HG02610 (cell line): ENCODE data around the gene CD109.

ENCODE experiments used
- ATAC-seq: cut with Tn5 transposase; IDR thresholded peaks from one replicate; pipeline ENCODE4 v1.9.1; 2021; ENCODE audit warnings: mild to moderate bottlenecking, moderate library complexity; ENCODE audit not compliant: unreplicated experiment

CD109 gene

DNA sequence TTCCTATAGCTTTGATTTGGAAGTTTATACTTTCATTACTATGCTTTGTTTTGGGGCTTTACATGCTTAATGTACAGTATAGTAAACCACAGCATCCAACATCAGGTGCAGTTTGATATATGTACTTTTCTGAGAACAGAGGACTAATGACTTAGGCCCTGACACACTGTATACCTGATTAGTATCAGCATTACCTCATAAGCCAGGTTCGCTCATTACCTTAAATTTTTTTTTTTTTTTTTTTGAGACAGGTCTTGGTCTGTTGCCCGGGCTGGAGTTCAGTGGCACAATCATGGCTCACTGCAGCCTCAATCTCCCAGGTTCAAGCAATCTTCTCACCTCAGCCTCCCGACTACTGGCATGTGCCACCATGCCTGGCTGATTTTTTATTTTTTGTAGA, 28.4 kb downstream of the CD109 start:
- ATAC-seq = no peak

DNA sequence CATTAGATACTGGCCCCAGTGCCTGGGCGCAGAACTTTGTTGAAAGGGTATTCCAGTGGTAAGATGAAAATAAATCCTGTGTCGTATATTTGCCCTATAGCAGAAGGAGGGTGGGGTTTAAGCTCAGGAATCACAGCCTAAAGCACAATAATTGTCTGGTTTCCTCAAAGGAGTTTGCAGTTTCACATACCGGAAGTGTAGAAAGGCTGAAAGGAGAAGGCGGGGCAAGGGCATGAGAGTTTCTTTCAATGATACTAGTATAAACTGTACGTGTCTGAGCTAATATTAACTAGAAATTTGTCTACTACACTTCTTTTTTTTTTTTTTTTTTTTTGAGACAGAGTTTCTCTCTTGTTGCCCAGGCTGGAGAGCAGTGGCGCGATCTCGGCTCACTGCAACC, 29.2 kb downstream of the CD109 start:
- peak; percentile 19 for ATAC-seq

DNA sequence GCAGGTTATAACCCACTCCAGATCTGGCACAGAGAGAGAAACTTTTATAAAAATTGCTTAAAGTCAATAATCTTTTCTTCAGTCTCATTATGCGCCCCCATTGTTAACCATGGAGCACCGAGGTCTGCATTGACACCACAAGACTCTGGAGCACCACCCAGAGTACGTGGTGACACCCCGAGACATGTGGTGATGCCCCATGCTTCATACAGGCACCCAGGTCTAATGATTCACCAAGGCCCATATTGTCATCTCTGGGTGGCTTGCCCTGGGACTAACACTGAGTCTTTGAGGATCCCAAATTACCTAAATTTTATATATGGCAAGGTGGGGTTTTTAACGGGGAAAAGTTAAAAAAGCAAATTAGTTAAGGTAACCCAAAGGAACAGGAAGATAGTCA, 31.1 kb downstream of the CD109 start:
- ATAC-seq = no peak

DNA sequence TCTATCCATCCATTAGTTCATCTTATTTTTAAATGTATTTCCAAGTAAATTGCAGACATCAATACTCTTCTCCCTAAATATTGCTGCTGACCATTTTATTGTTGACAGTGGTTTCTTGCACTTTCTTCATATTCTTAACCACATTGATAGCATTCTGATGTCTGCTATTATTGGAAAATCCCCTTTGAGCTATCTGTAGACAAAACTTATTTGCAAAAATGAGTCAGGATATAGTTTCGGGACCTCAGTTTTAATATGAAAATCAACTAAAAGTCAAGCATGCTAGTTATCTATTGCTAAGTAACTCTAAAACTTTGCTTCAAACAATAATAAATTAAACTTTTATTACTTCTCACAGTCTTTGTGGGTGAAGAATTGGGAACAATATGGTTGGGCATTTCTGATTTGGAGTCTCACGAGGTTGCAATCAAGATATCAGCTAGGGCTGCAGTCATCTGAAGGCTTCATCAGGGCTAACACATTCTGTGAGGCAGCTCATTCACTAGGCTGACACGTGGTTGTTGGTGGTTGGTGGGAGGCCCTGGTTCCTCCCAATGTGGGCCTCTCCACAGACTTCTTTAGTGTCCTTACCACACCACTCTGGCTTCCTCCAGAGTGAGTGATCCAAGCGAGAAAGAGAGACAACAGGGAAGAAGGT, 32.7 kb downstream of the CD109 start:
- ATAC-seq = peak; percentile 83

DNA sequence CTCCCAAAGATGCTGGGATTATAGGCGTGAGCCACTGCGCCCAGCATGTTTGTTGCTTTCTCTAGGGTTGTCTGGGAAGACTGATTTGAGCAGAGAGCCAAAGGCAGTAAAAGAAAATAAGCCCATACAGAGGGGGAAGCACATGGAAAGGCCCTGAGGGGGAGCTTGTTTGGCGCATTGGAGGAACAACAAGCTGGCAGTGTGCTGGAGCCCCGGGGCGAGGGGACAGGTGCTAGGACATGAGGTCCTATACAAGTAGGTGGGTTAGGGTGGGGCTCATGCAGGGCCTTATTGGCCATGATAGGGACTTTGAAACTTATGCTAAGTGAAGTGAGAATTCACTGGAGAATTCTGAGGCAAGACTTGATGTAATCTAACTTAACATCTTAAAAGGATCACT, 35.3 kb downstream of the CD109 start:
- no peak for ATAC-seq

DNA sequence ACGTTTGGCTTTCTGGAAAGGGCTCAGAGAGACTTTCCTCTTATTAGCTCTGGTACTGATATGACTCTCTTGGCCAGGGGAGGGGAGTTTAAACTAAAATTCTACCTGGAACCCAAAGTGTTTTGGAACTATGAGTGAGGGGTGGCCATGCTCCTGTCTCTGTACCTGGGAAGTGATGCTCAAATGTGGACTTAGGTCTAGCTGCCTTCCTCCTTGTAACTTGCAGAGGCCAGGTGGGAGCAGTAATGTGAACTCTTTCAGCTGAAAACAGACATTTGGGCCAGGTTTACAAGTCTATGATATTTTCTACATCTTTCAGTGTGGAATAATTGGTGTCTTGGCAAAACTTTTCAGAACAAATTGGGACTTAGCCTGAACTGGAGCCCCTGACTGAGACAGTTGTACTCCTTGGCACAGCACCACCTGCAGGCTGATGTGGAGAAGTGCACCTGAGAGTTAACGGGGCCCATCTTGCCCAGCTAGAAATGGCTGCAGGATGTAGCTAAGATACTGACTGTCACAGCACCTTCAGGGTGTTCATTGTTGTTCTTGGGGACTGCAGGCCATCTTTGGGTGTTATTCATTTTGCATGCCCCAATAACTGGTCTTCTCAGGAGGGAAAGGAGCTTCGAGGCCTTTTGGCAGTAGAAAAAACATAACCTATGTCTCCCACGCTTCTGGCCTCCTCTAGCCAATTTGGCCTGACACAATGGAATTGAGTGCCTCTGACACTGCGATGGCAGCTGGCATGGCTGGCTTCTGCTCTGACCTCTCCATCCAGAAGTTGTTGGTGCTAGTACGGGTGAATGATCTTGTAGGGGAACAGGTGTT, 37.1 kb downstream of the CD109 start:
- peak; percentile 46 for ATAC-seq

DNA sequence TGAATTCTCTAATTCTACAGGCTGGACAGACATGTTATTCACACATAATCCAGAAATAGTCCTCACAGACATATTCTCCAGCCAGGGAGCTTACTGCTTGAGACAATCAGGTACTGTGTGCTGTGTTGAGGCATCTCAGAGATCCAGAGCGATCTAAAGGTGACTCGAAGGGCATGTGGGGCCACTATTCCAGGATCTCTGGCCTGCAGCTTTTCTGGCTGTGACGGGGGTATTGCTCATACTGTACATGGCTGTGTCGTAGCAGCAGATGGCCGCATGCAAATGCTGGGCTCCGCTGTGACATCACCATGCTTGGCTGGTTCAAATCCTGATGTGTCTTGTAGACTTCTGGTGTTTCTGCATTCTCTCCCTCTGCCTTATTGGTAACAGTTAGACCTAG, 37.8 kb downstream of the CD109 start:
- no peak for ATAC-seq

DNA sequence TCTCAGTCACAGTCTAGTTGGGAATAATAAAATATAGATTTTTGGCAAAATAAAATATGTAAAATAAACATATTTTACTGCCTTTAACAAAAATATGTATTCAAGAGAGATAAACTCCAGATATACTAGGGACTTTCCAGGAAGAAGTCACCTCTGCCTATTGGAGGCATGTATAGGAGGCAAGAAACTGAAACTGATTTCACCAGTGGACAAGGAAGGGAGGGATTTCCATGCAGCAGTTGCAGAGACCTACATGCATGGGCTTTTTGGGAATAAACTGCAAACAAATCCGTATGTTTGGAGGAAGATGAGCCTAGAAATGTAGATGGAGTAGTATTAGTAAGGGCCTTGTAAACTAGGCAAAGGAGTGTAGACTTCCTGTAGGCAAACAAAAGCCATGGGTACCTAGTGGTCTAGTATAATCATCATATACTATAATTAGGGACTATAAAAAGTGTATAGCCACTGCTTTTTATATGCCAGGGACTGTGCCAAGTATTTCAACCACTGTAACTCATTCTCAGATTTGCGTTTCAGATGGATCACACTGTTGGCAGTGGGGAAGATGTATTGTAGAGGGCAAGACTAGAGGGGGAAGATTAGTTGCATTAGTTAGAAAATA, 38.9 kb downstream of the CD109 start:
- no peak for ATAC-seq

DNA sequence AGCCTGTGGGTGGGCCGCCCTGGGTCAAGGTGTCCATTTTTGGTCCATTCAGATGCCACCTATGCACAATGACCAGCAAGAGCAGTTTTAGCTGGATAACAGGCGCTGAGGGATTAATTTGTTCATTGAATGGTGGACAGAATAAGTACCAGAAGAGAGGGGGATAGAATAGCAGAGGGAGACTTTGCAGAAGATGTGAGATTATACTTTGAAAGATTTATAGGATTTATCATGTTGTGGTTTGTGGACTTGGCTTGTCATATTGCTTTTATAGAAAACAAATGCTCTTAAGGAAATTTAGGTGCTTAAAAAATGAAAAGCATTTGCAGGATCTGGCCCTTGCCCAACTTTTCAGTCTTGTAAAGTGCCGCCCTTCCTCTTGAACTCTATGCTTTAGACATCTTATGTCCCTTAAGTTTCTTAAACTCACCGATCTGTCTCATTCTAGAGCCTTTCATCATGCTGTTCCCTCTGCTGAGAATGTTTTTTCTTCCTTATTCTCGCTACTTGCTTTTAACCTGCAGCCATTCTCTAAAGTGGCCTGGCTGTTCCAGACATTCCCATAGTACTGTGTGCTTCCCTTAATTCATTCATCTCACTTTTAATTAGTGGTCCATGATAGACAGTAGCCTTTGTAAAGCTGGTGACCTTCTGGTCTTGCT, 42.5 kb downstream of the CD109 start:
- no peak for ATAC-seq

DNA sequence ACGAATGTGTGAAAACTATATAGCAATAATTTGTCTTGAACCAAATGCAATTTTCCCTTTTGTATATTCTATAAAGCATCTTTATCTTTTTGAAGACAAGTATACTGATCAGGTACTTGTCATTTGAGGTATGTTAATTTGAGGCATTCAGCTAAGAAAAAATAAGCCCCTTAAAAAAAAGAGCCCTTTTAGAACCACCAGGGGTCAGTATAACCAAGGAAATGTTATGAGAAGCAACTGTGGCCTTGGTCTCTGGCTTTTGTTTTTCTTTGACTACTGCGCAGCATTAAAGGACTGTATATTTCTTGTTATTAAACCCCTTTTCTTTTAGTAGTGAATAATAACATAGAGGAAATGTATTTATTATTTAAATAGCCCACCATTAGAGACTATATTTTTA, 43.1 kb downstream of the CD109 start:
- peak; percentile 48 for ATAC-seq

DNA sequence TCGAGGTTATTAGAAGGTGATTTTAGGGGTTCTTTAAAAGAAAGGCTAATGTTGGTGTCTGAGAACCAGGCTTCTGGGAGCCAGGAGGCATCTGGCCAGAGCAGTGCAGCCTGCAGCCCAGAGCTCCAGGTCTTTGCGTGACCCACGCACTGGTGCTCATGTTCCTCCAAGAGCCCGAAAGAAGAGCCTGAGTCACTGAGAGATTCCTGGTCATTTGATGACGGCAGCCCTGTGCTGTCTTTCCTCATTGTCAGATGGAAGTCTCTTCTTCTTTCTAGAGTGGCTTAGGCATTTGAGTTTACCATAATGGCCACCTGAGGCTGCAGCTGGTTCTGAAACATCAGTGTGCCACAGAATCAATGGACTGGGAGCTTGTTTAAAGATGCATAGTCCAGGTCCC, 46.4 kb downstream of the CD109 start:
- ATAC-seq = no peak

DNA sequence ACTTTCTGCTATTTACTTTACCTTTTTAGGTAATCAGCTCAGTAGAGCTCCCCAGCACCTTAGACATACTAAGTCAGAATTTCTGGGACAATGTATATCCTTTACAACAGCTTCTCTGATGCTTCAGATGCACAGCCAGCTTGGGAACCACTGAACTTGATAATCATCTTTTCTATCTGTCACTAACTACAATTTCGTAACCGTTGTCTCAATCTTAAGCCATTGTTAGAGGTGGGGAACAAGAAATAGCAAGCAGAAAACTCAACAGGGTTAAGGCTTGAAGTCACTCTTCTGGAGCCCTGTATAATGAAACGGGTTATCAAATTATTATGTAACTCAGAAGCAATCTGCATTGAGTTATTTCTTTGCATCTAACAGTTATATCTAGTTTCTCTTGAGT, 47.1 kb downstream of the CD109 start:
- no peak for ATAC-seq

DNA sequence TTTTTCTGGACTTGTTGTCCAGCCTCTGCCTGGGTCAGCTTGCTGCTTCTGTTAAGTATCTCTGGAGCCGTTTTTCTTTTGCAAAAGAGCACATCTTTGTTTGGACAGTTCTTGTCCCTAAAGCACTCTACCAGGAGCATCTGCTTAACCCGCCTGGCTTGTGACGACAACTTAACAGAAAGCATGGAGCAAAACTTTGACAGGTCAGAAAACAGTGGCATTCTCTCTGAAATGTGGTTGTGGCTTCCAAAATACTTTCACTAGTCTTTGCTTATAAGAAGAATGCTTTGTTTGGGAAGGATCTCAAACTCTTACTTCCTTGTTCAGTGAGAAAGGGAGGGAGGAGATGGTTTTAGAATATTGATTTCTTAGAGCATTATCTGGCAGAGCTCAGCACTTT, 47.6 kb downstream of the CD109 start:
- no peak for ATAC-seq

DNA sequence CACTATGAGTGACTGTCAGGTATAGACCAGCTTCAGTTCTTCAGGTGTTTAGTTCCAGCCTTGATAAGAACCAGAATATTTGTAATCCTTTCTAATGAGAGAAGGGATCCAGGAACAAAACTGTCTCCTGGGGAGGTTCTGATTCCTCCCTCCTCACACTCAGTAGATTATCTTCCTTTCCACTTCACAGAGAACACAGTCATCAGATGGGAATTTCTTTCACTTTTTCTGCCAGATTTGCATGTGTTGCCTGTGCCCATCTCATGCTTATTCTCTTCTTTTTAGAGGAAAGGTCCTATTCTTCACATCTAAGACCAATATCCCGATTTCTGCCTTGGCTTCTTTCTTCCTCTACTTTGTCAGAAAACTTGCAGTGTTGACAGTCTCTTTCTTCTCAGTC, 50.8 kb downstream of the CD109 start:
- no peak for ATAC-seq

DNA sequence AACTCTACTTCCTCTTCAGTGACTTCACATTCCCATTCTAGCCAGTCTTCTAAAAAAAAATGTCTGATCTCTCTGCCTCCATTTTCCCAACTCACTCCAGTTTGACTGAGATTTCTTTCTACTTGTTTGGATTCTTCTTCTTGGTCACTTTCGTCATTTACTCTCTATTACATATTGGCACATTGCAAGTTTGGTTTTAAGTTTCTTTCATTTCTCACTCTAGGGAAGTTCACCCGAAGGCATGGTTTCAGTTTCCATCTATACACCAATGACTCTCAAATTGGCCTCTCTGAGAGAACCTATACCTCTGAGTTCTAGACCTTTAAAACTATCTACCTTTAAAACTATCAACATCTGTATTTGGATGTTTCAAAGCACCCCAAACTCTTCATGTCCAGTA, 51.3 kb downstream of the CD109 start:
- peak; percentile 97 for ATAC-seq

DNA sequence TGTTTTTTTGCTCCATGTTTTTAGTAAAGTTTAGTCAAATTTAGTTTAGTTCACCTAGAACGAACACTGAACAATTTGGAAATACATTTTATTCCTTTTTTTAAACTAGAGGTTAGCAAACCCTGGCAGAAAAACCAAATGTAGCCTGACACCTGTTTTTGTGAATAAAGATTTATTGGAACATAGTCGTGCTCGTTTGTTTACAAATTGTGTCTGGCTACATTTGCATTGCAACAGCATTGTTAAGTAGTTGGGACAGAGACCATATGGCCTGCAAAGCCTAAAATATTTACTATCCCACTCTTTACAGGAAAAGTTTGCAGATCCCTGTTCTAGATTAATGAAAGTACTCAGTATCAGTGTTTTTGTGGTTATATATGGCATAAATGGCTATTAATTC, 56.9 kb downstream of the CD109 start:
- no peak for ATAC-seq

DNA sequence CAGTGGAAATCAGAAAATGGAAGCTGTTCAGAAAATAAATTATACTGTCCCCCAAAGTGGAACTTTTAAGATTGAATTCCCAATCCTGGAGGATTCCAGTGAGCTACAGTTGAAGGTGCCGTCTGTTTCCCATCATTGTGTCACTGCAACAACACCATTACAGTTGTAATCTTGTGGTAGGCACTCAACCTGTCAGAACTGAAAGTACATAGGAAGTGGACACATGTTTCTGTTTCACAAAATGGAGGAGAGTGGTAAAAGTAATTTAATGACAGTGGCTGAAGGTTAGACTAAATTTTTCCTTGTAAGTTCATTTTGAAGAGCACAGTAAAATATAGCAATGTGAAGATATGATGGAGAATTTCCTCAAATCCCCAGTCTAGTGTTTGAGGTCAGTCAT, 70.0 kb downstream of the CD109 start:
- no peak for ATAC-seq

DNA sequence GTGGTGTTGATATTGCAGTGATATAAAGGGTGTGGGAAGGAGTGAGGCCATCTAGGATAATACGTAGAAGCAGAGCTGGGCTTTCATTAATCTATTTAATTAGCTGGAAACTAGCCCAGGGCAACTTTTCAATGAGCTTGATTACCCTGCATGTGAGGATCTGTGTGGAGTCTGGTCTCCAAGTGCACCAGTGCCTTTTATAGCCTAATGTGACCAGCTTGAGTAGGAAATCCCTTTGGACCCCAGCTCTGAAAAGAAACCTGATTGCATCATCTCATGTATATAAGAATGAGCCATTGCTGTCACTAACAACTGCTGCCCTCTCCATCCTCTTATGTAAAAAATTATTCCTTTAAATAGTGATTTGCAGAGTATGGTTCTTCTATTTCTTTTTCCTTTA, 72.6 kb downstream of the CD109 start:
- ATAC-seq = no peak

DNA sequence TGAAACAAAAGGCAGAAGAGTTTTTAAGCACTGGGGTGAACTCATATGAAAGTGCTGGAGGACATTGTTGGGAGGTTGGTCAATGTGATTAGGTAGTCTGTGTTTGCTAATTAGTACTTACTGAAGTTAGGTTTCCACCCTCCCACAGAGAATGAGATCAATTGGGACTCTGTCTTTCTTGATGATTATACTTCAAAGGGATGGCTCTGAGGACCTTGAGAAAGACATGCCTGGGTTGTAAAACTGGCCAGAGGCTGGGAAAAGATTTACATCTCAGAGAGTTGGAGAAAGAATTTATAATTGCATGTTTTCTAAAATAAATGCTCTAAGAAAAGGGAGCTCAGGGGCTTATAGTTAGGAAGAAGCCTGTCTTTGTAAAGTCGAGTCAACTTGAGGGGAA, 74.0 kb downstream of the CD109 start:
- ATAC-seq = no peak

DNA sequence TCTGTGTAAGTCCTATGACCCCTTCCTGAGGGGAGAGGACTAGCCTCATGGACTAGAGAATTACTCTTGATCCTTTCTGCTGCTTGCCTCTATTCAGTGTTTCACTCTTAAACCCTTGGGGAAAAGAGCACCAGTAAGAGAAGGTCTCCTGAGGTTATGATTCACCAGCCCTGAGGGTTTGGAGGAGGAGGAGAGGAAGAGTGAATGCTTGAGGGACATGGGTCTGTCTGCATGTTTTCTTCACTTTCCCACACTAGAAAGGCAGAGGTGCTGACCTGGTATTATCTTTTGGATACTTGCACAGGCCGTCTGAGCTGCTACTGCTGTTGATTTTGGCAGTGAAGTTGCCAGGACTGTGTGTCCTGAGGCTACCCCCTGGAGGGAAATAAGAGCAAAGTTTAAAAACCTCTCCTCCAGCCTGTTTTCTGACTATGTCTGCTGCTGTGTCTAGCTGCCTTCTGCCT, 78.3 kb downstream of the CD109 start:
- ATAC-seq = peak; percentile 80

DNA sequence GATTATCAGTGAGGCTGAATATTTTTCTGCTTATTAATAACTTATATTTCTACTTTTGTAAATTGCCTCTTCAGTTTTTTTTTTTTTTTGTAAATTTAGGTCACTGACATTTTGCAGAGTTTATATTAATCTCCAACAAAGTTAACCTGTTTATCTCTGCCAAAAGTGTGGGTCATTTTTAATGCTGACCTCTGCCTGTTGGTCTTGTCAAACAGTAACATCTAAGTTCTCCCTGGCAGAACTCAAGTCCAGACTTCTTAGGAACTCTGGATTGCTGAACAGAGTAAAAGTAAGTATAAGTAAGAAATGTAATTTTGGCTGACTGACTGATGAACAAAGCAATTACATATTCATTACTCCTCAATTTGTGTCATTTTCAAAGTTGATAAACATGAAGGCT, 83.9 kb downstream of the CD109 start:
- no peak for ATAC-seq

DNA sequence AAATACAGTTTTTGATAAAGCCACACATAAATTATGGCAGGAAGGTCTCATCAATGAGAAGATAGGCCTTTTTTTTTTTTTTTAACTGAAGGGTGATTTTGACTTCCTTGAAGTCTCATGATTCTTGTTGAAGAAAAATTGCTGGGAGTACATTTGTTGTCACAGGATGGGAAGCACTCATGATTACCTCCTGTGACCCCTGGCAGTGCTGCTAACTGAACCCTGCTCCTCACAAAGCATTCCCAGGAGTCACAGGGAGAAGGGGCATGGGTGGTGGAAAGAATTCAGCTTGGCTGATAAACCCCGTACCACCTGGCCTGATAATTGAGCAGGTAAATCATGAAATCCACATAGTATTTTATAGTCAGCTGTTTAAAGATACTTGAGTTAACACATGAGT, 86.9 kb downstream of the CD109 start:
- no peak for ATAC-seq
